ENCODE data around the gene UPP1.
"Not testable (repeated sequence)": the region's sequence is repeated elsewhere in the genome, so short reads cannot be mapped to it uniquely, and the experiment has no call there.

UPP1 gene

GRCh38 chr7:48147690-48148089 is 58.6 kb downstream of the UPP1 start:
- H3K9me3 Mint-ChIP-seq (ENCODE audit: low read depth); H3K4me1 Mint-ChIP-seq (ENCODE audit: low read depth); H3K27ac Mint-ChIP-seq; H3K4me3 Mint-ChIP-seq; H3K36me3 Mint-ChIP-seq: not testable (repeated sequence)
- H3K27me3 Mint-ChIP-seq = peaks cover 10% of the 10 kb centered on the region

- Mint-ChIP-seq H3K27ac (no peak overlapping the region), H3K4me3 (no peak overlapping the region), H3K27me3 (peaks cover 10% of the 10 kb centered on the region), H3K4me1 (ENCODE audit: low read depth) (no peaks in the 10 kb centered on the region), H3K36me3 (no peaks in the 10 kb centered on the region), H3K9me3 (ENCODE audit: low read depth) (no peaks in the 10 kb centered on the region)
These were observed 59.2 kb downstream of the UPP1 start for GRCh38 chr7:48148311-48148710.

GRCh38 chr7:48149058-48149457 is 60.0 kb downstream of the UPP1 start:
- peaks cover 7% of the 10 kb centered on the region for H3K27me3 Mint-ChIP-seq
- no peak overlapping the region for H3K4me3 Mint-ChIP-seq
- no peaks in the 10 kb centered on the region for H3K36me3 Mint-ChIP-seq
- H3K27ac Mint-ChIP-seq = no peak overlapping the region
- H3K9me3 Mint-ChIP-seq (ENCODE audit: low read depth) = no peaks in the 10 kb centered on the region
- no peaks in the 10 kb centered on the region for H3K4me1 Mint-ChIP-seq (ENCODE audit: low read depth)

GRCh38 chr7:48150086-48150485 is 61.0 kb downstream of the UPP1 start:
- Mint-ChIP-seq H3K9me3 (ENCODE audit: low read depth) (no peaks in the 10 kb centered on the region), H3K27ac (no peak overlapping the region), H3K27me3 (peaks cover 7% of the 10 kb centered on the region), H3K4me1 (ENCODE audit: low read depth) (no peaks in the 10 kb centered on the region), H3K4me3 (no peak overlapping the region), H3K36me3 (no peaks in the 10 kb centered on the region)

GRCh38 chr7:48154792-48155413 is 65.8 kb downstream of the UPP1 start:
- Mint-ChIP-seq H3K9me3 (ENCODE audit: low read depth) (no peaks in the 10 kb centered on the region), H3K4me3 (no peak overlapping the region), H3K27ac (no peak overlapping the region), H3K4me1 (ENCODE audit: low read depth) (no peaks in the 10 kb centered on the region), H3K36me3 (no peaks in the 10 kb centered on the region), H3K27me3 (peaks cover 8% of the 10 kb centered on the region)

All from activated naive CD8-positive, alpha-beta T cell (primary cell).